ENCODE measurements around the gene NEMF.
"Not testable (repeated sequence)": the region's sequence is repeated elsewhere in the genome, so short reads cannot be mapped to it uniquely, and the experiment has no call there.

Gene NEMF

GRCh38 chr14:49745191-49745590 is 107.4 kb downstream of the NEMF start:
- DNase-seq (ENCODE audit: low read depth), result no peak

GRCh38 chr14:49735669-49736068 is 116.9 kb downstream of the NEMF start:
- DNase-seq (ENCODE audit: low read depth), result not testable (repeated sequence)

DNA sequence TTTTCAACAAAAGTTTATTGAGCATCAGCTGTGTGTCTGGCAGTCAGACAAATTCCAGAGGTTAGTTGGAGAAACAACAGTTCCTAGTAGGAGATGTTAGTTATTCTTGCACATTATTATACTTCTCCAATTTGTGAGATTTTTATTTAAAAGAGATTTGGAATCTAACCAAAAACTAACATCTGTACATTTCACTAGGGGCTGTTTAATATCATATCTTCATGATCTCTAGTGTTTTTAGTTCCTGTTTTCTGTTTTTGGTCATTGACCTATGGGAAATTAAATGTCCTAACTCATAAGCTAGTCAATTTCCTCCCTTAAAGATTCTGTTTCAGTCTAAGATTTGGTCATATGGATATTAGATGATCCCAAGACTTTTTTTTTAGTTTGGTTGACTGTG is 118.8 kb downstream of the NEMF start:
- no peak for DNase-seq (ENCODE audit: low read depth)

DNA sequence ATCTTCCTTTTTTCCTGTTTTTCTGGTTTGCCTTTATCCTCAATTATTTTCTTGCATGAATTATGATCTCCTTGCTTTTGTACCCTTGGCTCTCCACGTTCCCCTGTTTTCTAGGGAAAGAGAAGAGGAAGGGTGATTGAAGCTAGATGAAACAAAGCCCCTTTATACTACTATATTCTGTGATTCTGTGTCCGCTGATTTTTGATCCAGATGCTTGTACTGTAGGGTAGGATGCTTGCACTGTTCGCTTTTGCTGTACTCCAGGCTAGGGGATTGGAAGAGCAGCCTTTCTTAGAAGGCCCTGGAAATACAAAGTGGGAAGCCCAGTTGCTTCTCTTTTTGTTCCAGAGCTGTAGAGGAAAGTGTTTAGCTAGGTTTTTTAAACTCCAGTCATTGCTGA is 119.7 kb downstream of the NEMF start:
- DNase-seq (ENCODE audit: low read depth), result no peak

Data from activated T-cell treated with anti-CD3 and anti-CD28 coated beads for 48 hours (primary cell).